Neural progenitor cell (in vitro differentiated cells): ENCODE data around the gene EPHA4. TPM values are rescaled to one million over a fixed set of nuclear protein-coding genes. Genes with fewer than 3 reads are reported as not detected.
A peak's percentile ranks its signal among the peaks of the same experiment; 100 is the strongest.

Experiments
- DNase-seq: peaks from one replicate; pipeline ENCODE4 v3.0.0-alpha.2; 2016; ENCODE audit warnings: low spot score
- H2AFZ ChIP-seq: fragments of 200-600 bp; sonication (generic); replicated peaks from 2 replicates; pipeline ENCODE4 v1.6.1; 2016; ENCODE audit warnings: antibody characterized with exemption
- H3F3A ChIP-seq: fragments of 200-600 bp; sonication (generic); 2 replicates; pipeline ENCODE4 v1.6.1; 2016; ENCODE audit warnings: antibody characterized with exemption, low read depth
- H3K27ac ChIP-seq: fragments of 200-600 bp; sonication (generic); 2 replicates; pipeline ENCODE4 v1.5.1; 2016; ENCODE audit warnings: mild to moderate bottlenecking
- H3K27me3 ChIP-seq: fragments of 200-600 bp; sonication (generic); 2 replicates; pipeline ENCODE4 v1.6.1; 2016; ENCODE audit warnings: mild to moderate bottlenecking, moderate library complexity
- H3K36me3 ChIP-seq: fragments of 200-600 bp; sonication (generic); 2 replicates; pipeline ENCODE4 v1.5.1; 2016
- H3K4me1 ChIP-seq: fragments of 200-600 bp; sonication (generic); 2 replicates; pipeline ENCODE4 v1.6.1; 2016; ENCODE audit warnings: mixed run types
- H3K4me2 ChIP-seq: fragments of 200-600 bp; sonication (generic); 2 replicates; pipeline ENCODE4 v1.6.1; 2016
- H3K4me3 ChIP-seq: fragments of 200-600 bp; sonication (generic); 2 replicates; pipeline ENCODE4 v1.5.1; 2016
- H3K79me2 ChIP-seq: fragments of 200-600 bp; sonication (generic); 2 replicates; pipeline ENCODE4 v1.6.1; 2016; ENCODE audit warnings: low read depth
- H3K9ac ChIP-seq: fragments of 200-600 bp; sonication (generic); 2 replicates; pipeline ENCODE4 v1.6.1; 2016
- H3K9me3 ChIP-seq: fragments of 200-600 bp; sonication (generic); 2 replicates; pipeline ENCODE4 v1.5.1; 2016; ENCODE audit warnings: low read depth
- H4K20me1 ChIP-seq: fragments of 200-600 bp; sonication (generic); 2 replicates; pipeline ENCODE4 v1.6.1; 2016; ENCODE audit warnings: low read depth
- H3K27ac Mint-ChIP-seq: 3 replicates; pipeline ENCODE4 v1.8.0; 2021; ENCODE audit warnings: mixed read lengths
- H3K27me3 Mint-ChIP-seq: 2 replicates; pipeline ENCODE4 v1.8.0; 2022; ENCODE audit warnings: low read depth, mild to moderate bottlenecking, inconsistent platforms, moderate library complexity, mixed read lengths; ENCODE audit not compliant: insufficient read depth
- H3K36me3 Mint-ChIP-seq: 3 replicates; pipeline ENCODE4 v1.8.0; 2021; ENCODE audit warnings: mixed read lengths
- H3K4me1 Mint-ChIP-seq: 3 replicates; pipeline ENCODE4 v1.8.0; 2021; ENCODE audit warnings: mixed read lengths
- H3K4me3 Mint-ChIP-seq: 3 replicates; pipeline ENCODE4 v1.8.0; 2021; ENCODE audit warnings: mild to moderate bottlenecking, moderate library complexity, mixed read lengths
- H3K9me3 Mint-ChIP-seq: 3 replicates; pipeline ENCODE4 v1.8.0; 2020; ENCODE audit warnings: mixed read lengths
- CTCF ChIP-seq: fragments of 200-600 bp; sonication (generic); IDR thresholded peaks from 2 replicates; pipeline ENCODE4 v1.5.1; 2017; ENCODE audit warnings: antibody characterized with exemption, mild to moderate bottlenecking
- EZH2 ChIP-seq: fragments of 200-600 bp; sonication (generic); IDR thresholded peaks from 2 replicates; pipeline ENCODE4 v1.6.1; 2017; ENCODE audit warnings: antibody characterized with exemption, mild to moderate bottlenecking, moderate library complexity
- EZH2phosphoT487 ChIP-seq: fragments of 200-600 bp; sonication (generic); IDR thresholded peaks from 2 replicates; pipeline ENCODE4 v1.6.1; 2017; ENCODE audit warnings: antibody characterized with exemption
- total RNA-seq: library from RNA; depleted of rRNA; stranded (reverse); fragments of >200 nt; gene quantifications from 2 replicates; pipeline ENCODE4 v1.2.3, GENCODE V29; 2015; ENCODE audit warnings: low replicate concordance

Gene EPHA4
- total RNA-seq, 1 donor from 2014 or later = 323 TPM

GRCh38 chr2:221503965-221504364 lies 68.1 kb downstream of the EPHA4 start:
- H3K36me3 Mint-ChIP-seq = peaks cover 16% of the 10 kb centered on the region
- peaks cover 46% of the 10 kb centered on the region for H3F3A ChIP-seq
- TF ChIP-seq CTCF (no peak), EZH2phosphoT487 (no peak), EZH2 (no peak)
- DNase-seq = no peak
- peaks cover 44% of the 10 kb centered on the region for H3K4me1 ChIP-seq
- no peaks in the 10 kb centered on the region for H3K9me3 ChIP-seq
- H3K27me3 Mint-ChIP-seq = no peaks in the 10 kb centered on the region
- no peak overlapping the region for H3K4me3 Mint-ChIP-seq
- H3K4me3 ChIP-seq = no peak overlapping the region
- peak overlapping the region; percentile 1 for H3K4me2 ChIP-seq
- no peak overlapping the region for H3K27ac Mint-ChIP-seq
- H3K4me1 Mint-ChIP-seq = peaks cover 29% of the 10 kb centered on the region
- H3K27me3 ChIP-seq = no peaks in the 10 kb centered on the region
- H3K9ac ChIP-seq = no peak overlapping the region
- H4K20me1 ChIP-seq = peaks cover 99% of the 10 kb centered on the region
- no peaks in the 10 kb centered on the region for H3K36me3 ChIP-seq
- peaks cover 100% of the 10 kb centered on the region for H3K79me2 ChIP-seq
- H3K9me3 Mint-ChIP-seq = no peaks in the 10 kb centered on the region
- H3K27ac ChIP-seq = no peak overlapping the region
- no peak overlapping the region for H2AFZ ChIP-seq

GRCh38 chr2:221502270-221503010 lies 69.7 kb downstream of the EPHA4 start:
- H4K20me1 ChIP-seq = peaks cover 99% of the 10 kb centered on the region
- H3K36me3 ChIP-seq = no peaks in the 10 kb centered on the region
- H3K27ac Mint-ChIP-seq = peak overlapping the region; percentile 61
- H3K27me3 ChIP-seq = no peaks in the 10 kb centered on the region
- no peak for TF ChIP-seq EZH2
- TF ChIP-seq EZH2phosphoT487 = no peak
- TF ChIP-seq CTCF = no peak
- peaks cover 36% of the 10 kb centered on the region for H3K4me1 ChIP-seq
- DNase-seq = no peak
- H2AFZ ChIP-seq = no peak overlapping the region
- peaks cover 61% of the 10 kb centered on the region for H3F3A ChIP-seq
- no peak overlapping the region for H3K4me3 ChIP-seq
- H3K36me3 Mint-ChIP-seq = peaks cover 21% of the 10 kb centered on the region
- H3K9ac ChIP-seq = no peak overlapping the region
- peaks cover 29% of the 10 kb centered on the region for H3K4me1 Mint-ChIP-seq
- no peak overlapping the region for H3K4me3 Mint-ChIP-seq
- no peak overlapping the region for H3K4me2 ChIP-seq
- no peaks in the 10 kb centered on the region for H3K9me3 Mint-ChIP-seq
- peaks cover 100% of the 10 kb centered on the region for H3K79me2 ChIP-seq
- H3K9me3 ChIP-seq = no peaks in the 10 kb centered on the region
- no peaks in the 10 kb centered on the region for H3K27me3 Mint-ChIP-seq
- peak overlapping the region; percentile 31 for H3K27ac ChIP-seq

- H3K4me1 Mint-ChIP-seq = peaks cover 29% of the 10 kb centered on the region
- TF ChIP-seq EZH2phosphoT487 (no peak), EZH2 (no peak), CTCF (no peak)
- H3K79me2 ChIP-seq = peaks cover 100% of the 10 kb centered on the region
- H4K20me1 ChIP-seq = peaks cover 99% of the 10 kb centered on the region
- DNase-seq = no peak
- H3K9ac ChIP-seq = no peak overlapping the region
- H3K9me3 ChIP-seq = no peaks in the 10 kb centered on the region
- H3K4me2 ChIP-seq = no peak overlapping the region
- H3K27me3 ChIP-seq = no peaks in the 10 kb centered on the region
- no peaks in the 10 kb centered on the region for H3K9me3 Mint-ChIP-seq
- no peaks in the 10 kb centered on the region for H3K27me3 Mint-ChIP-seq
- peaks cover 64% of the 10 kb centered on the region for H3F3A ChIP-seq
- no peaks in the 10 kb centered on the region for H3K36me3 ChIP-seq
- H3K27ac Mint-ChIP-seq = no peak overlapping the region
- peak overlapping the region; percentile 31 for H3K27ac ChIP-seq
- H3K36me3 Mint-ChIP-seq = peaks cover 23% of the 10 kb centered on the region
- no peak overlapping the region for H2AFZ ChIP-seq
- no peak overlapping the region for H3K4me3 ChIP-seq
- H3K4me1 ChIP-seq = peaks cover 39% of the 10 kb centered on the region
- no peak overlapping the region for H3K4me3 Mint-ChIP-seq
Measured at GRCh38 chr2:221501883-221502269, 70.2 kb downstream of the EPHA4 start.
